ENCODE results near the gene PRKCH. TPM values are rescaled to one million over a fixed set of nuclear protein-coding genes. Genes with fewer than 3 reads are reported as not detected.

Gene PRKCH
- total RNA-seq, 1 experiment from 2014 or later = 170 TPM

DNA sequence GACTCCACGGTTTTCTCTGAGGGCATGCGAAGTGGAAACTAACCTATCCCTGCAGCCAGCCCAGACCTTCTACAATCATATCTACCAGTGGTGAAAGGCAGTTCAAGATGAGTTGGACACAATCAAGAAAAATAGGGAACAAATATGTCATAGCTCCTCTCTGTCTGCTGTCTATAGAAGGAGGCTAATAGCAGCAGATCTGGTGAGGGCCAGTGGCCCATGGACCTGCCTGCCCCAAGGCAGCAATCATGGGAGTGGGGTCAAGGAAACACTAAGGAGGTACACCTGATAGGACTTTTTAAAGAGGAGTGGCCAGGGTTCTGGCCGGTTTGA, 149.5 kb downstream of the PRKCH start:
- POLR2A ChIA-PET (ENCODE audit: unreplicated experiment) = interaction anchor here (0.7 kb wide), 2 partner anchors 193 to 264 kb away, joined by 3 to 7 read pairs; no protein-coding TSS in a partner anchor

DNA sequence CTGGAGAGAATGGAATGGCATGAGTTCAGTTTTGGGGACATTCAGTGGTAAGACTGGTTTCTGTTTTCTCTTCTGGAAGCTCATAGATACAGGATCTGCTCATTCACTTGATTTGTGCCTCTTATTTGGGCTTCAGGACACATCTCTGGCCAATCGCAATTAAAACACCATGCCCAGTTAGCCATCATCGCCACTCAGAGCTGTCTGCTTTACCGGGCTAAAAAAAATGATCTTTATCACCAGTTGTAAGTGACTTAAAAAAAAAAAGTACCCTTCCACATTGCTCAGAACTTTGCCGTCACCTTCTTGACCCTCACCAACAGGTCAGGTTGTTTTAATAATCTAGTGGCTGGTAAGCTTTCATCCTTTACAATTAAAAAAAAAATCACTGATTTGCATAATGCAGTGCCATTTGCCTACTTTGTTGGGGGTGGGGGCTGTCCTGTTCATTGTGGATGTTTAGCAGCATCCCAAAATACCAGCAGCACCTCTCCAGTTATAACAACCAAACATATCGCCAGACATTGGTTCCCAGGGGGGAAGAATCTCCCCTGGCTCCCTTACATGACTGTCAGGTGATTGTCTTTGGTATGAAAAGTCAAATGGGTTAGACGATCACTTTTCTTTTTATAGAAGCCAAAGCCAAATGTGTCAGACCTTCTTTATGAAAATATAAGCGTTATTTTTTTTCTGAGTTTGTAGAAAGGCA, 150.1 kb downstream of the PRKCH start:
- peak; percentile 0 for ATAC-seq

More for the DNA sequence above, 149.5 kb downstream of the PRKCH start:
- Histone ChIP-seq H3K27ac (ENCODE audit: low read length) (peak overlapping the region; percentile 93), H3K27me3 (ENCODE audit: low read length) (no peaks in the 10 kb centered on the region), H2AFZ (ENCODE audit: low read length) (no peak overlapping the region), H3K4me2 (ENCODE audit: low read length) (peak overlapping the region; percentile 91), H3K9ac (ENCODE audit: low read length) (peak overlapping the region; percentile 83), H3K4me3 (ENCODE audit: low read length) (no peak overlapping the region), H4K20me1 (ENCODE audit: low read length) (no peaks in the 10 kb centered on the region), H3K4me1 (ENCODE audit: insufficient read depth, low read length) (peaks cover 58% of the 10 kb centered on the region), H3K36me3 (ENCODE audit: low read depth, low read length) (no peaks in the 10 kb centered on the region), H3K9me2 (replicated peaks; ENCODE audit: low read length) (no peaks in the 10 kb centered on the region), H3F3A (ENCODE audit: low read length, unreplicated experiment) (peaks cover 4% of the 10 kb centered on the region), H3K79me2 (ENCODE audit: low read length) (peaks cover 21% of the 10 kb centered on the region), H3K9me3 (ENCODE audit: low read length) (no peaks in the 10 kb centered on the region)
- intact Hi-C loops (cut with micrococcal nuclease) = loop anchor here (2.0 to 10.0 kb wide), 3 partner anchors 168 to 554 kb away; no protein-coding TSS in a partner anchor
- no TSS peak for BruUV-seq (replicated peaks)
- TF ChIP-seq EZH2 (IDR thresholded peaks at IDR 0.05; ENCODE audit: low read length, unreplicated experiment) (no peak), EZH2phosphoT487 (IDR thresholded peaks at IDR 0.05; ENCODE audit: borderline replicate concordance, low read length) (no peak)
- TF ChIP-seq, protein P1, sequence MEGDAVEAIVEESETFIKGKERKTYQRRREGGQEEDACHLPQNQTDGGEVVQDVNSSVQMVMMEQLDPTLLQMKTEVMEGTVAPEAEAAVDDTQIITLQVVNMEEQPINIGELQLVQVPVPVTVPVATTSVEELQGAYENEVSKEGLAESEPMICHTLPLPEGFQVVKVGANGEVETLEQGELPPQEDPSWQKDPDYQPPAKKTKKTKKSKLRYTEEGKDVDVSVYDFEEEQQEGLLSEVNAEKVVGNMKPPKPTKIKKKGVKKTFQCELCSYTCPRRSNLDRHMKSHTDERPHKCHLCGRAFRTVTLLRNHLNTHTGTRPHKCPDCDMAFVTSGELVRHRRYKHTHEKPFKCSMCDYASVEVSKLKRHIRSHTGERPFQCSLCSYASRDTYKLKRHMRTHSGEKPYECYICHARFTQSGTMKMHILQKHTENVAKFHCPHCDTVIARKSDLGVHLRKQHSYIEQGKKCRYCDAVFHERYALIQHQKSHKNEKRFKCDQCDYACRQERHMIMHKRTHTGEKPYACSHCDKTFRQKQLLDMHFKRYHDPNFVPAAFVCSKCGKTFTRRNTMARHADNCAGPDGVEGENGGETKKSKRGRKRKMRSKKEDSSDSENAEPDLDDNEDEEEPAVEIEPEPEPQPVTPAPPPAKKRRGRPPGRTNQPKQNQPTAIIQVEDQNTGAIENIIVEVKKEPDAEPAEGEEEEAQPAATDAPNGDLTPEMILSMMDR (conservative IDR thresholded peaks at IDR 0.05; ENCODE audit: low read depth, low read length) = no peak
- DNase-seq (no peak), ATAC-seq (no peak)
- CTCF ChIA-PET = interaction anchor here (0.6 to 1.4 kb wide), 3 partner anchors 20 to 92 kb away, joined by 3 to 8 read pairs (median 4); no protein-coding TSS in a partner anchor

More for the DNA sequence above, 150.1 kb downstream of the PRKCH start:
- Histone ChIP-seq H3K36me3 (ENCODE audit: low read depth, low read length) (no peaks in the 10 kb centered on the region), H3K27me3 (ENCODE audit: low read length) (no peaks in the 10 kb centered on the region), H3K4me3 (ENCODE audit: low read length) (peak overlapping the region; percentile 68), H3K27ac (ENCODE audit: low read length) (peak overlapping the region; percentile 93), H3K9me3 (ENCODE audit: low read length) (no peaks in the 10 kb centered on the region), H3F3A (ENCODE audit: low read length, unreplicated experiment) (peaks cover 4% of the 10 kb centered on the region), H3K9me2 (replicated peaks; ENCODE audit: low read length) (no peaks in the 10 kb centered on the region), H3K79me2 (ENCODE audit: low read length) (peaks cover 19% of the 10 kb centered on the region), H3K4me2 (ENCODE audit: low read length) (peak overlapping the region; percentile 91), H3K4me1 (ENCODE audit: insufficient read depth, low read length) (peaks cover 58% of the 10 kb centered on the region), H2AFZ (ENCODE audit: low read length) (no peak overlapping the region), H3K9ac (ENCODE audit: low read length) (peak overlapping the region; percentile 83), H4K20me1 (ENCODE audit: low read length) (no peaks in the 10 kb centered on the region)
- DNase-seq = no peak
- TF ChIP-seq EZH2 (IDR thresholded peaks at IDR 0.05; ENCODE audit: low read length, unreplicated experiment) (no peak), EZH2phosphoT487 (IDR thresholded peaks at IDR 0.05; ENCODE audit: borderline replicate concordance, low read length) (no peak)
- TF ChIP-seq, protein P1 (conservative IDR thresholded peaks at IDR 0.05; ENCODE audit: low read depth, low read length) = no peak
- TSS peak; percentile 93 for BruUV-seq (replicated peaks)
- POLR2A ChIA-PET (ENCODE audit: unreplicated experiment) = interaction anchor here (0.6 to 1.0 kb wide), 5 partner anchors 54 to 290 kb away, joined by 3 to 7 read pairs (median 4); partner anchors contain the start of gene SNAPC1
- CTCF ChIA-PET = interaction anchor here (0.8 to 0.9 kb wide), 2 partner anchors 10 to 366 kb away, joined by 5 read pairs; no protein-coding TSS in a partner anchor
- intact Hi-C loops (cut with micrococcal nuclease) = loop anchor here (1.0 to 10.0 kb wide), 10 partner anchors 66 to 553 kb away; partner anchors contain the start of gene HIF1A
